Myometrial cell (primary cell): ENCODE results near the gene OMD. TPM values are rescaled to one million over a fixed set of nuclear protein-coding genes. Genes with fewer than 3 reads are reported as not detected.

Experiments
- total RNA-seq: library from RNA; depleted of rRNA; stranded (reverse); fragments of >200 nt; gene quantifications from 2 replicates; pipeline ENCODE4 v1.2.3, GENCODE V29; 2015

Gene OMD
- total RNA-seq: under 0.01 TPM in 1 of 2 replicates, not detected in the other

GRCh38 chr9:92424340-92424739 lies at the start of gene OMD:
Gene OMD (minus strand): TSS chr9:92424471. CDS start chr9:92417558, 6,913 bp downstream.

DNA sequence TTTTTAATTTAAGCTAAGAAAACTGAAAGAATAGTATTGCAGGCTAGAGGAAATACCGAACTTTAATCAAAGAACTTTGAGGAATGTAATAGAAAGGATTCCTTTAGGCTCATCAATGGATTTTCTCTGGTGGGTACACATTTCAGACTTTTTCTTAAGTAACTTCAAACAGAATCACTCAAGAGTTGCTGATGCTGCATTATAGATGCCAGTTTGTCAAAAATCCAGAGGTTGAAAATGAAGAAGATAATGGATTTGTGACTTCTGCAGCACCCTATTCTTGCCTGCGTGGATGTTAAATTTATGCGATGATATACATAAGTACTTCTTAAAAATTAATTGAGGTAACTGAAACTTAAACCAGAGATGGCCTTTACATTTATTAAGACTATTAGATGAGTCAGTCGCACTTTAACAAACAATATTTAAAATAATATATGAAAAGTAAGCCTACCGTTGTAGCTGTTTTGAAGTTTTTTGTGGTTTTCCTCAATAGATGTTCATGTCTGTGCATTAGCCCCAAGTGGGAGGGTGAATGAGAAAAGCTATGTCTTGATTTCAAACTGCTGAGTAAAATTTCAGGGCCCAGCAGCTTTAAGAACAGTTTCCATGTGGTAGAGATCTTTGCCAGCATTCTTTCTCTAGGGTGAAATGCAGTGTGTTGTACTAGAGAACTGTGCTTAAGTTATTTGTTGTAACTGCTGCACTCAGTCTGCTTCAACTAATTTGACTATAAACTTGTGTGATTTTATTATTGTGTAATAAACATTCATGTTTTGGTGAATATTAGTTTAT lies 20.0 kb downstream of the OMD start, which contains the start of gene OGN:
Gene OGN (minus strand): TSS at position 537 of the 795 bp plus-strand sequence. CDS start 1,171 bp downstream, outside the sequence.

Other genes with a start within 250 kb of the OMD start
- 234 and 261 TPM in 2 replicates for gene IARS1, start 130.8 kb downstream of the OMD start, total RNA-seq
- 7.2 and 14.4 TPM in 2 replicates for gene NOL8, start 99.1 kb downstream of the OMD start, total RNA-seq
- 3.0 and 4.0 TPM in 2 replicates for gene CENPP, start 98.5 kb downstream of the OMD start, total RNA-seq
- gene OGN, start 19.9 kb downstream of the OMD start, total RNA-seq: under 0.01 and 0.18 TPM in 2 replicates
- gene ASPN, start 58.0 kb upstream of the OMD start, total RNA-seq: 1.4 and 2.1 TPM in 2 replicates
- 0.53 and 1.2 TPM in 2 replicates for gene ECM2, start 111.5 kb upstream of the OMD start, total RNA-seq
- gene IPPK, start 245.7 kb upstream of the OMD start, total RNA-seq: 21.4 and 27.4 TPM in 2 replicates